ENCODE measurements around the gene CBFB.
"Not testable (repeated sequence)": the region's sequence is repeated elsewhere in the genome, so short reads cannot be mapped to it uniquely, and the experiment has no call there.

Gene CBFB

DNA sequence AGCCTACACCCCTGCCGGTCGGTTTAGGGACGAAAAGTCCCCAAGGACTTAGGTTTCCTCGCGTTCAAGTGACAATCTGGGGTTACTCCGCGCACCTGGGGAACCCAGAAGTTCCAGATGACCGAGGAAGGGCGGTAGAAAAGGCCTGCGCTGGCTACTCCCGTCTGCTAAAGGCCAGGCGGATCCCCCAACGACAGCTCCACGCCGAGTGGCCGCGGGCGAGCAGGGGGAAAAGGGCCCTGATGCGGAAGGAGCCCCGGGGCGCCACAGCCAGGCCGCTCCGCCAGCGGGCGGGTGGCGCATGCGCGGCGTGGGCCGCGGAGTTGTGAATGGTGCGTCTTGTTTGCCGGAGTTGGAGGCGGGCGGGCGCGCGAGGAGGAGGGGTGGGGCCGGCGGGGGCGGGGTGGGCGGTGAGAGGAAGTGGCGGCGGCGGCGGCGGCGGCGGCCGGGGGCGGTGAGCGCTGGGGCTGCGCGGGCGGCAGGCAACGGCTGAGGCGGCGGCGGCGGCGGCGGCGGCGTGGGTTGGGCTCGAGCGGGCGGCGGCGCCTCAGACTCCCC is at the start of gene CBFB:
Gene CBFB (plus strand): TSS at position 454 of the 558 bp plus-strand sequence. CDS start 259 bp downstream, outside the sequence.
- peak; percentile 65 for DNase-seq

DNA sequence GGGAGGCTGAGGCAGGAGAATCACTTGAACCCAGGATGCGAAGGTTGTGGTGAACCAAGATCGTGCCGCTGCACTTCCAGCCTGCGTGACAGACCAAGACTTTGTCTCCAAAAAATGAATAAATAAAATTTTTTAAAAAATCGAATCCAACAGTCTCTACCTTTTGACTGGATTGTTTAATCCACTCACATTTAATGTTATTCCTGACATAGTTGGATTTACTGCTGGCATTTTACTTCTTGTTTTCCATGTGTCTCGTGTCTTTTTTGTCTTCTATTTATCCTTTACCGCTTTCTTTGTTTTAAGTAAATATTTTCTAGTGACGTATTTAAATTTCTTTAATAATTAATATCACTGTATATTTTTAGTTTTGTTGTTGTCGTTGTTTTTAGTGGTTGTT is 45.9 kb upstream of the CBFB start:
- no peak for DNase-seq

- DNase-seq: no peak
These were observed 44.0 kb upstream of the CBFB start for GRCh38 chr16:66984892-66985311.

DNA sequence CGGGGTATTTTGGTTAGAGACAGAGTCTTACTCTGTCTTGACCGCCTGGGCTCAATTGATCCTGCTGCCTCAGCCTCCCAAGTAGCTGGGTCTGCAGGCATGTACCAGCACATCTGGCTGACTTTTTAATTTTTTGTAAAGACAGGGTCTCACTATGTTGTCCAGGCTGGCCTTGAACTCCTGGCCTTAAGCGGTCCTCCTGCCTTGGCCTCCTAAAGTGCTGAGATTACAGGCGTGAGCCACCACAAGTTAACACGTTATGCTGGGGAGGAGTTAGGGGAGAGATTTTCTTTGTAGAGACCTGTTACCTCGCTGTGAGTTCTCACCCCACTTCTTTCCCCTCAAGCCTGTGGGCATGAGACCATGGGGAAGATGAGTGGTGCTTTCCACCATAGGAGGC is 42.4 kb upstream of the CBFB start:
- DNase-seq: no peak

DNA sequence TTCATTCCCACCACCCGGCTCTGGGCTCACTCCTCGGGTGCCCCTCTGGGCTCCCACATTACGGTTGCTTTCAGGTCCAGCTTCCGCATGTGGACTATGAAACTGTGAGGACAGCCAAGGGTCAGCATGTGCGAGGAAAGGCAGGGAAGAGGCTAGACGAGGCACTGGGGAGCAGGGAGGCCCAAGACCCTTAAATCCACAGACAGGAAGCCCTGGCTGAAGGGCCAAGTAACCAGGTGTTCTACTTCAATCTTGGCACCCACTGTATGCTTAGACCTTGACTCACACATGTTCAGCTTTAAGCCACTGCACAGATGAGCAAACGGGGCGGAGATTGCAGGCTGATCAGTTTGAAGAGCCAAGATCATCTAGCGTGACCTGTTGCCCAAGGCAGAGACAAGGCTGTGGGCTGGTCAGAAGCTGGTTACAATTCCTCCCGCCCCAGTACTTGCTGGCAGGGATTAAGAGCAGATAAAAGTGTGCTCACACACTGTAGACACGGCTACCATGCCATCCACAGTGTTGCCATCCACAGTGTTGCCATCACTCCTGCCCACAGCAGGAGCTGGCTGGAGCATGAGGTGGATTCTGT is 40.7 kb upstream of the CBFB start, which contains the start of gene CES4A:
Gene CES4A (plus strand): TSS at position 393 of the 592 bp plus-strand sequence. CDS start 184 bp downstream, at position 577.
- no peak for DNase-seq

- no peak for DNase-seq
These were observed 37.3 kb upstream of the CBFB start for GRCh38 chr16:66991545-66992077.

DNA sequence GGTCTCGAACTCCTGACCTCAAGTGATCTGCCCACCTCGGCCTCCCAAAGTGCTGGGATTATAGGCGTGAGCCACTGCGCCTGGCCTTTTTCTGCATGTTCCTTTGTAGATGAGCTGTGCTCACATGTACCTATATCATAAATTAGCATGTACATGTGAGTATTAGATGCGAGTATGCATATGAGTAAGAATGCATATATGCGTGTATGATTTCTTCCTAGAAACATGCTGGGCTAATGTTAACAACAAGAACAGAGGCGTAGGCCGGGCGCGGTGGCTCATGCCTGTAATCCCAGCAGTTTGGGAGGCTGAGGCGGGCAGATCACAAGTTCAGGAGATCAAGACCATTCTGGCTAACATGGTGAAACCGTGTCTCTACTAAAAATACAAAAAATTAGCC is 35.4 kb upstream of the CBFB start:
- not testable (repeated sequence) for DNase-seq

DNA sequence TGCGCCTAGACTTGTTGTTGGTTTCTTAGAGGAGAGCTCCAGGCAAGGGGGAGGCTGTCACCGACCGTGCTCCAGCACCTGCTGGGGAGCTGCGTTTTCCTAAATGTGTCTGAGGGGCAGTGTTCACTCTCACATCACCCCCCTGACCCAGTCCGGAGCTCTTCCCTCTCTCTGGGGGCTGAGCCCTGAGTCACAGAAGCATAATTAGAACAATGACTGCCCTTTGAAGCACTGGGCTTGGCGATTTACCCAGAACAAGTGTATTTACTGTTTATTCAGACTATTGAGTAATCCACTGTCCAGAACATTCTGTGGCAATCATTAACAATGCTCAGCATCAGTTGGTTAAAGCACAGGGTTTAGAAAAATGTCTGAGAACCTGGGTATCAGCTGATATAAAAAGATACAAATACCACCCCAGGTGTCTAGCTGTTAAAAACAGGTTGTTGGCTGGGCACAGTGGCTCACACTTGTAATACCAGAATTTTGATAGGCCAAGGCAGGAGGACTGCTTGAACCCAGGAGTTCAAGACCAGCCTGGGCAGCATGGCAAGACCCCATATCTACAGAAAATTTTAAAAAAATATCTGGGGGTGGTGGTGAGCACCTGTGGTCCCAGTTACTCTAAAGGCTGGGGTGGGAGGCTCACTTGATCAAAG is 32.5 kb upstream of the CBFB start:
- no peak for DNase-seq

DNA sequence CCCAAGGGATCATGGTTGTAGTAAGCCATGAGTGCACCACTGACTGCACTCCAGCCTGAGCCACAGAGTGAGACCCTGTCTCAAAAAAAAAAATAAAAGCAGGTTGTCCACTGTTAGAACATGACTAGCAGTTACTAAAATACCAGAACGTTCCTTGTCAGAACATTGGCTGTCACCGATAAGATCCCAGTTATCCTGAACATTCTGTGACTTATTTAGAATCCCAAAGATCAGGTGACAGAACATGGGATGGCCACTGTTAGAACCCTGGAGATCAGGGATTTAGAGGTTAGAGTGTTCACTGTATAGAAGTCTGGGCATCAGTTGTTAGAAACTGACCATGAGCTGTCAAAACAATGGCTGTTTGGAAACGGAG is 32.0 kb upstream of the CBFB start:
- DNase-seq: no peak

DNA sequence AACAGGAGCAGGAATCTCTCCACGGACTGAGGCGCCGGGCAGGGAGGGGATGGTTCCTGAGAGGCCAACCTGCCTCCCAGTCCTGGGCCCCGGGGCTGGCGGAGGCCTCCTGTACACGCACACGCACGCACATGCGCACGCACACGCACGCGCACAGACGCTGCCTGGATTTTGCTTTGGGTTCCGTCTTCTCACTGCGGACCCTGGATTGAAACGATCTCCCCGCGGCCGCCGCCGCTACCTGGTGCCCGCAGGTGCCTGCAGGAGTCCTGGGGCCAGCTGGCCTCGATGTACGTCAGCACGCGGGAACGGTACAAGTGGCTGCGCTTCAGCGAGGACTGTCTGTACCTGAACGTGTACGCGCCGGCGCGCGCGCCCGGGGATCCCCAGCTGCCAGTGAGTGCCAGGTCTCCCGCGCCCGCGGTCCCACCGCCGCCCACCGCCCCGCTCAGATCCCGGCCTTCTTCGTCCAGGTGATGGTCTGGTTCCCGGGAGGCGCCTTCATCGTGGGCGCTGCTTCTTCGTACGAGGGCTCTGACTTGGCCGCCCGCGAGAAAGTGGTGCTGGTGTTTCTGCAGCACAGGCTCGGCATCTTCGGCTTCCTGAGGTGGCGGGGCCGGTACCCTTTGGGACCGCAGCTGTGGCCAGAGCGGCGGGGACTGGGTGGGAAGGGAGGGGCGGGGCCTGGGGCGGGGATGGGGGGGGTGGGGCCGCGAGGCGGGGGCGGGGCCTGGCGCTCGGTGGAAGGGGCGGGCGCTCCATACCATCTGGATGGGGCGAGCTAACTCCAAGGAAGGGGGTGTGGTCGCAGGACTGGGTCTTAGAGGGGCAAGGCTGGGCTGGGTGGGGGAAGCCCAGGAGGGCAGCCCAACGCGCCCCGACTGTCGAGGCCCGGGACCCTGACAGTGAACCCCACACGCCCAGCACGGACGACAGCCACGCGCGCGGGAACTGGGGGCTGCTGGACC is 28.3 kb upstream of the CBFB start:
- DNase-seq: peak; percentile 21

DNA sequence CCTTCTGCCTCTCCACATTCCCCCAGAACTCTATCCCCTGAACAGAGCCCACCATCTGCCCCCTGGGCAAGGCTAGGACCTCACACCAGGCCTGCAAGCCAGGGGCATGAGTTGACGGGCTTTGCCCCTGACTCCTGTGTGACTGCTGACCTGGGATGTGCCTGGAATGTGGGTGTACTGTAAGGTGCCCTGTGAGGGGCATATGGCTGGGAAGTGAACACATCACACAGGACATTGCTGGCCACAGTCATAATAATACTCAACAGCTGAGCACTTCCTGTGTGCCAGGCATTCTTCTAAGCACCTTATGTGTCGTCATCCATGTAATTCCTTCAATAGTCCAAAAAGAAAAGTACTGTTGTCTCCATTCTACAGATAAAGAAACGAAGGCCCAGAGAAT is 27.2 kb upstream of the CBFB start:
- DNase-seq: no peak

GRCh38 chr16:67006930-67007658 is 21.9 kb upstream of the CBFB start:
- no peak for DNase-seq

GRCh38 chr16:67009158-67009557 is 19.8 kb upstream of the CBFB start:
- no peak for DNase-seq

- DNase-seq: no peak
These were observed 17.7 kb upstream of the CBFB start for GRCh38 chr16:67011274-67011673.

GRCh38 chr16:67013233-67013822 is 15.6 kb upstream of the CBFB start:
- DNase-seq: no peak

GRCh38 chr16:67013823-67014633 is 14.9 kb upstream of the CBFB start:
- DNase-seq: no peak

GRCh38 chr16:67014634-67015312 is 14.2 kb upstream of the CBFB start:
- no peak for DNase-seq

GRCh38 chr16:67015313-67015731 is 13.6 kb upstream of the CBFB start:
- no peak for DNase-seq

DNA sequence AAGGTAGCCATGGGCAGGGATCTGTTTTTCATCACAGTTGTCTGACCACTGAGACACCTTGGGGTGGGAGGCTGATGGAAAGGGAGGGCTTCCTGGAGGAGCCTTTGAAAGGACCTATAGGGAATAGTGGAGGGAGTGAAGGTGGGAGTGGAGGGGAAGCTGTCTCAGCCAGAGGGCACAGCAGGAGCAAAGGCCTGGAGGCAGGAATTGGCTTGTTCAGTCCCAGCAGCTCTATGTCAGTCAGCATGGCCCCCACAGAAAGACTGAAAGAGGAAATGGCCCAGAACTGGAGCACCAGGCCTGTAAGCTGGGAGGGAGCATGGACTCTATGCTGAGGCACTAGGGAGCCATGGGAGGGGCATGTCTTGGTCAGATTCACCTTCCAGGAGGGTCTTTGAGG is 12.8 kb upstream of the CBFB start:
- DNase-seq: no peak

DNA sequence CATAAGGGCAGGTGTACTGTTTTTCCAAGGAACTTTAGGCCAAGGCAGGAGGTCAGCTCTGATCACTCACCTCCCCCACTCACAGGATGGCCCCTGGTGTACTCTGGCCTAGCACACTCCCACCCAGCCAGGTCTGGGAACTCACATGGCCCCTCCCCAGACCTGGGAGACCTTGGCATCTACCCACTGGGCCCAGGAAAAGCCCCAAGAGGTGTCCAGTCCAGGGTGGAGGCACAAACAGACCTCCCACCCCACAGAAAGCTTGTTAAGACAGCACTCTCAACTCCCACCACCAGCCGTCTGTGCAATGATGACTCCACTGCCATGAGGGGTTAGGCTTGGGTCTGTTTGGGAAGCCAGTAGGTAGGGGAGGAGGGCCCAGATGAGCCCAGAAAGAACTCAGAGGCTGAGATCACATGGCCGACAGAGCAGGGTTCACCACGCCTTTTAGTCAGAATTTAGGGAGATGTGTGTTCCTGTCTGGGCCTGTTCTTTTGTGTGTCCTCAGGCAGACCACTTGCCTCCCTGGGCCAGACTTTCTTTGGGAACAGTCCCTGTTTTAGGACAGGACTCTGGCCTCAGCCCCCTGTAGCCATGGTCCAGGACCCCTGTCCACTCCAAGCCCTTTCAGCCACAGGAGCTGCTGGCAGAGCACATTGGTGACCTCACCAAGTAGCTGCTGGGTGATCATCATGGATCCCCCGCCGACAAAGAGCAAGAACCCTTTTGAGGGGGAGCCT is 12.1 kb upstream of the CBFB start:
- DNase-seq: no peak
